ENCODE results near the gene LGR5.

- TF ChIP-seq CTCF (IDR thresholded peaks at IDR 0.05 in 4 of 5, conservative IDR thresholded peaks at IDR 0.05 in 1 of 5) = no peak
- TF ChIP-seq POLR2A (IDR thresholded peaks at IDR 0.05) = no peak
These were observed 113.3 kb downstream of the LGR5 start for GRCh38 chr12:71552728-71553501.
